ENCODE data around the gene LRRC1.

DNA sequence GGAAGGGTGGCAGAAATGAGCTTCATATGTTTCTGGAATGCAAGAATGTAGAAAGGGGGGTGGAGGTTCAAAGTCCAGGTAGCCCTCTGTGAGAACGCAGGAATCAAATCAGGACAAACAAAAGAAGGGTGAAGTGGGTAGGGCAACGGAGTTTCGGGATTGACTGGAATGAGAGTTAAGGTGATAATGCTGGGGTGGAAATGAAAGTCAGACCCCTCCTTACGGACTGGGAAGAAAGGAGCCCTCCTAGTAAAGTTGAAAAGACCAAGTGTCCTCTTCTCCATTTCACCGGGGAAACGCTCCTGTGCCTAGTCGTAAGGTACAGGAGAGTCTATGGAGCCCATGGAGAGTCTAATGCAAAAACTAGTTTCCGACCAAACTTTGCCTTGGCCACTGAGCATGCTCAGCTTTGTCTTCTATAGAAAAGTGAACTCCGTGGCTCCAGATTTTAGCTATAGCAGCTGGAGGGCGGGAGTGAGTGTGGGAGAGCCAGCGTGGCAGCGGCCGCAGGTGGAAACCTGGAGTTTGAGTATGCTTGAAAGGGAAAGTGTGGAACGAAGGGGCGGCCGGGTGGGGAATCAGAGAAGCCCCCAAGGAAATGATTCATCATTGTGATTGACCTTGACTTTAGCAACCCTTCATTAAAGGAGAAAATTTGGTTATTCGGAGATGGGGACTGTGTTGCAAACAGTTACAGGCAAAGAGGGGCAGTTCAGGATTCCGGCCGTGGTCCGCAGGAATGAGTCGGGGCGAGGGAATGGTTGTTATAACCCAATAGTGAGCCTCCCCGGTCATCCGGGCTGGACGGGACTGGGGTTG, 1.3 kb upstream of the LRRC1 start:
- TF ChIP-seq, protein P1, sequence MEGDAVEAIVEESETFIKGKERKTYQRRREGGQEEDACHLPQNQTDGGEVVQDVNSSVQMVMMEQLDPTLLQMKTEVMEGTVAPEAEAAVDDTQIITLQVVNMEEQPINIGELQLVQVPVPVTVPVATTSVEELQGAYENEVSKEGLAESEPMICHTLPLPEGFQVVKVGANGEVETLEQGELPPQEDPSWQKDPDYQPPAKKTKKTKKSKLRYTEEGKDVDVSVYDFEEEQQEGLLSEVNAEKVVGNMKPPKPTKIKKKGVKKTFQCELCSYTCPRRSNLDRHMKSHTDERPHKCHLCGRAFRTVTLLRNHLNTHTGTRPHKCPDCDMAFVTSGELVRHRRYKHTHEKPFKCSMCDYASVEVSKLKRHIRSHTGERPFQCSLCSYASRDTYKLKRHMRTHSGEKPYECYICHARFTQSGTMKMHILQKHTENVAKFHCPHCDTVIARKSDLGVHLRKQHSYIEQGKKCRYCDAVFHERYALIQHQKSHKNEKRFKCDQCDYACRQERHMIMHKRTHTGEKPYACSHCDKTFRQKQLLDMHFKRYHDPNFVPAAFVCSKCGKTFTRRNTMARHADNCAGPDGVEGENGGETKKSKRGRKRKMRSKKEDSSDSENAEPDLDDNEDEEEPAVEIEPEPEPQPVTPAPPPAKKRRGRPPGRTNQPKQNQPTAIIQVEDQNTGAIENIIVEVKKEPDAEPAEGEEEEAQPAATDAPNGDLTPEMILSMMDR (IDR thresholded peaks at IDR 0.05; ENCODE audit: low read depth, low read length, missing input control): no peak
- no peak for TF ChIP-seq JUND (IDR thresholded peaks at IDR 0.05)
- no peak for TF ChIP-seq MAX (IDR thresholded peaks at IDR 0.05)
- no peak for TF ChIP-seq RAD21 (IDR thresholded peaks at IDR 0.05)
- TF ChIP-seq FOXA1 (IDR thresholded peaks at IDR 0.05): no peak
- no peak for TF ChIP-seq EGR1 (IDR thresholded peaks at IDR 0.05; ENCODE audit: low read depth in 2 of 2)
- TF ChIP-seq REST (IDR thresholded peaks at IDR 0.05): no peak
- TF ChIP-seq YY1 (IDR thresholded peaks at IDR 0.05): no peak
- peak; percentile 41 for TF ChIP-seq SP1 (IDR thresholded peaks at IDR 0.05)
- TF ChIP-seq GABPA (IDR thresholded peaks at IDR 0.05 in 1 of 2, conservative IDR thresholded peaks at IDR 0.05 in 1 of 2): no peak

Measured in liver (tissue), 3 donors.